GM12878 (cell line): Measurements from ENCODE around the gene LIG3. TPM values are rescaled to one million over a fixed set of nuclear protein-coding genes. Genes with fewer than 3 reads are reported as not detected.

Source experiments
- ATAC-seq: fragments of 200-7000 bp; cut with Tn5 transposase; 3 replicates; pipeline ENCODE4 v1.9.1; 2020; ENCODE audit warnings: mild to moderate bottlenecking, moderate library complexity
- BruUV-seq: library from RNA; stranded (reverse); fragments of 400-500 nt; replicated peaks from 2 replicates; lab custom pipeline; 2021; lab: Mats Ljungman, UMichigan
- CTCF ChIA-PET: fragments of 300-600 bp; sonication (Branson Sonifier 250); formaldehyde crosslinking; extraction: SDS; loops from one replicate; lab custom pipeline; 2021; ENCODE audit warnings: inconsistent platforms; lab: Yijun Ruan, JAX
- POLR2A ChIA-PET: fragments of 350-600 bp; formaldehyde crosslinking; extraction: SDS; loops from one replicate; lab custom pipeline; 2021; ENCODE audit warnings: inconsistent platforms; lab: Charles Lee
- RAD21 ChIA-PET: fragments of 300-600 bp; sonication (Branson Sonifier 250); formaldehyde crosslinking; loops from one replicate; lab custom pipeline; 2023; ENCODE audit warnings: antibody characterized with exemption; ENCODE audit not compliant: unreplicated experiment; lab: Charles Lee
- SMC1A ChIA-PET: fragments of 300-600 bp; sonication (Branson Sonifier 250); formaldehyde crosslinking; loops from one replicate; lab custom pipeline; 2023; ENCODE audit not compliant: unreplicated experiment, uncharacterized antibody; lab: Charles Lee
- DNase-seq: peaks from one replicate; pipeline ENCODE4 v3.0.0-alpha.2; 2011; ENCODE audit warnings: low read depth, low spot score
- FAIRE-seq: peaks from 3 replicates; lab custom pipeline; 2011; peaks lifted over from hg19 to GRCh38; lab: Jason Lieb, UNC
- H2AFZ ChIP-seq: 2 replicates; pipeline ENCODE4 v1.6.0; 2011; ENCODE audit warnings: low read depth, low read length, control low read depth; ENCODE audit not compliant: control insufficient read depth
- H3K27ac ChIP-seq: 2 replicates; pipeline ENCODE4 v1.5.1; 2011; ENCODE audit warnings: control low read depth; ENCODE audit not compliant: control insufficient read depth, insufficient read depth
- H3K27me3 ChIP-seq, 2 experiments: replicated peaks in 1 of 2; 2 replicates each; pipeline versions ENCODE4 v1.6.0 to v1.6.1; 2011; ENCODE audit warnings: low read length in 1 of 2; ENCODE audit not compliant: control insufficient read depth in 2 of 2, insufficient read depth in 2 of 2
- H3K36me3 ChIP-seq, 2 experiments: 2 replicates each; pipeline ENCODE4 v1.5.1; 2011; ENCODE audit warnings: low read length in 1 of 2; ENCODE audit not compliant: control insufficient read depth in 2 of 2, insufficient read depth in 2 of 2
- H3K4me1 ChIP-seq: 2 replicates; pipeline ENCODE4 v1.6.1; 2011; ENCODE audit warnings: mild to moderate bottlenecking, low read length, moderate library complexity, mixed read lengths; ENCODE audit not compliant: control insufficient read depth, insufficient read depth
- H3K4me2 ChIP-seq: 2 replicates; pipeline ENCODE4 v1.6.0; 2011; ENCODE audit warnings: control low read depth; ENCODE audit not compliant: control insufficient read depth, insufficient read depth
- H3K4me3 ChIP-seq: fragments of 200-600 bp; sonication (generic); 2 replicates; pipeline ENCODE4 v1.5.1; 2016
- H3K79me2 ChIP-seq: 2 replicates; pipeline ENCODE4 v1.6.0; 2011; ENCODE audit warnings: low read length; ENCODE audit not compliant: control insufficient read depth, insufficient read depth
- H3K9ac ChIP-seq: 2 replicates; pipeline ENCODE4 v1.8.0; 2011; ENCODE audit warnings: low read length, control low read depth, mixed read lengths; ENCODE audit not compliant: control insufficient read depth, insufficient read depth
- H3K9me3 ChIP-seq: replicated peaks from 3 replicates; pipeline ENCODE4 v1.5.1; 2011; ENCODE audit warnings: mild to moderate bottlenecking, low read length; ENCODE audit not compliant: control insufficient read depth, insufficient read depth
- H4K20me1 ChIP-seq: 2 replicates; pipeline ENCODE4 v1.6.0; 2011; ENCODE audit not compliant: control insufficient read depth, insufficient read depth
- ATF3 ChIP-seq: IDR thresholded peaks from 2 replicates; pipeline ENCODE4 v1.6.1; 2011; ENCODE audit warnings: low read depth, mild to moderate bottlenecking, low read length, moderate library complexity, borderline replicate concordance; ENCODE audit errors: extremely low read depth
- CBX3 ChIP-seq: fragments of 200-600 bp; sonication (generic); IDR thresholded peaks from 2 replicates; pipeline ENCODE4 v1.6.1; 2016; ENCODE audit warnings: low read depth, borderline replicate concordance
- MLLT1 ChIP-seq: fragments of 450-650 bp; IDR thresholded peaks from 2 replicates; pipeline ENCODE4 v1.6.1; 2016; ENCODE audit warnings: mild to moderate bottlenecking
- MXI1 ChIP-seq: fragments of 150-350 bp; IDR thresholded peaks from 2 replicates; pipeline ENCODE4 v1.6.1; 2011; ENCODE audit warnings: low read depth, mild to moderate bottlenecking, inconsistent platforms, low read length, improper control_type of control experiment
- NKRF ChIP-seq: fragments of 450-650 bp; conservative IDR thresholded peaks from 2 replicates; pipeline ENCODE4 v1.6.1; 2017; ENCODE audit warnings: mild to moderate bottlenecking, moderate library complexity
- RELB ChIP-seq: fragments of 450-650 bp; IDR thresholded peaks from 2 replicates; pipeline ENCODE4 v1.6.1; 2017; ENCODE audit warnings: low read depth, mild to moderate bottlenecking, moderate library complexity
- SIN3A ChIP-seq: IDR thresholded peaks from 2 replicates; pipeline ENCODE4 v1.6.1; 2012; ENCODE audit warnings: low read depth, low read length, improper control_type of control experiment
- SMC3 ChIP-seq: IDR thresholded peaks from 2 replicates; pipeline ENCODE4 v1.6.1; 2011; ENCODE audit warnings: low read length, improper control_type of control experiment, borderline replicate concordance
- SPI1 ChIP-seq: IDR thresholded peaks from 2 replicates; pipeline ENCODE4 v1.6.1; 2011; ENCODE audit warnings: low read depth, mild to moderate bottlenecking, low read length, moderate library complexity, borderline replicate concordance; ENCODE audit not compliant: insufficient read depth
- STAT1 ChIP-seq: fragments of 450-650 bp; conservative IDR thresholded peaks from 2 replicates; pipeline ENCODE4 v1.6.1; 2014; ENCODE audit warnings: antibody characterized with exemption, mild to moderate bottlenecking
- SUPT20H ChIP-seq: IDR thresholded peaks from 2 replicates; pipeline ENCODE4 v1.6.1; 2011; ENCODE audit warnings: low read depth, mild to moderate bottlenecking, low read length, moderate library complexity, borderline replicate concordance; ENCODE audit not compliant: control insufficient read depth
- WGBS: methylation state at CpG from one replicate; pipeline ENCODE4 v1.1.6; 2016; ENCODE audit warnings: low lambda C conversion rate; ENCODE audit not compliant: insufficient replicate concordance, insufficient coverage; ENCODE audit errors: missing lambda C conversion rate; 5-methylcytosine and 5-hydroxymethylcytosine counted together
- in situ Hi-C: fragments of 300-500 bp; cut with MboI; formaldehyde crosslinking; loops from 9 replicates; pipeline ENCODE4 v1.14.3; 2018; ENCODE audit warnings: mixed read lengths
- intact Hi-C: fragments of 100-400 bp; cut with micrococcal nuclease; formaldehyde crosslinking; loops from one replicate; pipeline ENCODE4 v1.14.2; 2022; ENCODE audit not compliant: unreplicated experiment
- polyA plus RNA-seq, 11 experiments: library from polyadenylated mRNA; depleted of rRNA in 4 of 11; unstranded in 6 of 11; stranded (reverse) in 5 of 11; fragments of >200 nt; fragmentation: Nextera tagmentation in 4 of 11; fragmentation: Illumina TruSeq in 1 of 11; extraction: Ambion mirVana in 4 of 11; extraction: Trizol in 1 of 11; gene quantifications; 1 replicate in 1 of 11; 2 replicates in 10 of 11; pipeline versions ENCODE4 v1.2.1 to v1.2.3, GENCODE V29; 2011 to 2016; ENCODE audit warnings: inconsistent platforms in 2 of 11, missing spikeins in 2 of 11, low read depth in 1 of 11
- total RNA-seq, 4 experiments: library from RNA; depleted of rRNA in 3 of 4; stranded (reverse); fragments of >200 nt in 3 of 4; fragmentation: Illumina TruSeq in 1 of 4; extraction: Trizol in 1 of 4; gene quantifications; 2 replicates each; pipeline versions ENCODE4 v1.2.1 to v1.2.3, GENCODE V29; 2013 to 2021
- TF ChIP-seq, protein P1 (sequence below): IDR thresholded peaks from 2 replicates; pipeline ENCODE4 v1.6.1; 2011; ENCODE audit warnings: borderline replicate concordance, low read depth, mild to moderate bottlenecking, moderate library complexity, mixed read lengths, low read length; ENCODE audit not compliant: insufficient read depth; ENCODE audit errors: extremely low read length

Gene LIG3
- total and polyA plus RNA-seq, 10 of the 15 experiments (the other 5 are each of a cell fraction or from before 2014, with no cell fraction given) = 6.5 to 45.4 (median 31.0) TPM

DNA sequence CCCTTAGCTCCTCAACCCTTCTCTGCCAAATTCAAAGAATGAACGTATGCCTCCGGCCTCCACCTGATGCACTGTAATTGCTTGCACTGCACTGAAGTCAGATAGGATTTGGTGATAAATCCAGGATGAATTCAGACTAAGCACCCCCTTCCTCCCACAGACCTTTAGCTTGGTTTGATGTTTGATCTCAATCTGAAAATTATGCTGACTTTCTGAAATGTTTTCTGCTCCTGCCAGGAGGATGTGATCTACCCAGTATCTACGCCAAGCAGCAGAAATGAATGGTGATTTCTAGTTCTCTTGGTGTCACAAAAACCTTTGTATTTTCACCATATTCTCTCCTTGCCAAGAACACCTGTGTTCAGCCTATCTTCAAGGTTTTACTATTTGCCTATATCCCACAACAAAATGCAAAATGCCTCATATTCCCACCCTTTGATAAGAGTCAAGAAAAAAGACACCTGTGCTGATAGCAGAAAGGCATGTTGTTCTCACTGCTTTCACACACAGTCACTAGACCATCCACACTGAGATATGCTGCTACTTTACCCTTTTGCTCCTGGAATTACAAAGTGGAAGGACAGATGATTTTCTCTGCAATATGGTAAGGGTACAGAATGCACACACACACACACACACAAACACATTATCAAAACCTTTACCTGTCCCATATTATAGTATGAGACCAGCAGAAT is 68.5 kb downstream of the LIG3 start:
- WGBS = 98% methylated on average over 3 of the region's 3 CpGs
- in situ Hi-C loops = no loop called here
- CTCF ChIA-PET = interaction anchor here (0.7 kb wide), 1 partner anchor 39 kb away, joined by 3 read pairs; no protein-coding TSS in a partner anchor
- no peak overlapping the region for H2AFZ ChIP-seq
- H3K4me1 ChIP-seq = peaks cover 46% of the 10 kb centered on the region
- no peak for TF ChIP-seq SPI1
- TF ChIP-seq, protein P1, sequence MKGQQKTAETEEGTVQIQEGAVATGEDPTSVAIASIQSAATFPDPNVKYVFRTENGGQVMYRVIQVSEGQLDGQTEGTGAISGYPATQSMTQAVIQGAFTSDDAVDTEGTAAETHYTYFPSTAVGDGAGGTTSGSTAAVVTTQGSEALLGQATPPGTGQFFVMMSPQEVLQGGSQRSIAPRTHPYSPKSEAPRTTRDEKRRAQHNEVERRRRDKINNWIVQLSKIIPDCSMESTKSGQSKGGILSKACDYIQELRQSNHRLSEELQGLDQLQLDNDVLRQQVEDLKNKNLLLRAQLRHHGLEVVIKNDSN = no peak
- TF ChIP-seq SUPT20H = no peak
- TF ChIP-seq ATF3 = no peak
- TF ChIP-seq CBX3 = no peak
- no peak for TF ChIP-seq MLLT1
- TF ChIP-seq MXI1 = no peak
- no peak for TF ChIP-seq SMC3
- no peak for TF ChIP-seq STAT1
- TF ChIP-seq NKRF = no peak
- no peak for TF ChIP-seq RELB
- TF ChIP-seq SIN3A = no peak
- FAIRE-seq (no peak), ATAC-seq (no peak), DNase-seq (no peak)
- H3K9me3 ChIP-seq = no peaks in the 10 kb centered on the region
- intact Hi-C loops = no loop called here
- H4K20me1 ChIP-seq = no peaks in the 10 kb centered on the region
- H3K4me3 ChIP-seq = no peak overlapping the region
- SMC1A ChIA-PET = interaction anchor here (1.2 to 12.0 kb wide), 4 partner anchors 16 to 666 kb away, joined by 3 to 221 read pairs (median 49); partner anchors contain the start of gene RFFL
- H3K9ac ChIP-seq = no peak overlapping the region
- no peaks in the 10 kb centered on the region for H3K27me3 ChIP-seq
- H3K79me2 ChIP-seq = peaks cover 43% of the 10 kb centered on the region
- RAD21 ChIA-PET = interaction anchor here (1.7 to 6.9 kb wide), 3 partner anchors 16 to 71 kb away, joined by 5 to 73 read pairs (median 11); partner anchors contain the start of genes RAD51D and RFFL
- H3K4me2 ChIP-seq = no peak overlapping the region
- H3K27ac ChIP-seq = no peak overlapping the region
- POLR2A ChIA-PET = interaction anchor here (0.6 to 2.2 kb wide), 6 partner anchors 14 to 34 kb away, joined by 3 to 9 read pairs (median 4); partner anchors contain the start of gene RFFL
- peaks cover 0 to 1% of the 10 kb centered on the region in 2 experiments; a peak in 1 of 4 replicates for H3K36me3 ChIP-seq
- no TSS peak for BruUV-seq
